DND-41 (cell line): ENCODE measurements around the gene STK11.

Experiments used
- ATAC-seq: fragments of 200-7000 bp; cut with Tn5 transposase; 3 replicates; pipeline ENCODE4 v1.9.1; 2021; ENCODE audit warnings: low read depth; ENCODE audit not compliant: insufficient read depth
- DNase-seq: peaks from one replicate; pipeline ENCODE4 v3.0.0-alpha.2; 2020
- H2AFZ ChIP-seq: 2 replicates; pipeline ENCODE4 v1.6.0; 2012; ENCODE audit warnings: low read depth, low read length
- H3K27ac ChIP-seq: 2 replicates; pipeline ENCODE4 v1.5.1; 2012; ENCODE audit warnings: low read length, inconsistent platforms
- H3K27me3 ChIP-seq: fragments of 200-600 bp; sonication (generic); 2 replicates; pipeline ENCODE4 v1.6.0; 2012; ENCODE audit warnings: low read length, mild to moderate bottlenecking, inconsistent platforms; ENCODE audit not compliant: insufficient read depth, poor library complexity
- H3K36me3 ChIP-seq: 2 replicates; pipeline ENCODE4 v1.5.1; 2012; ENCODE audit warnings: low read length, inconsistent platforms; ENCODE audit not compliant: insufficient read depth
- H3K4me1 ChIP-seq: 2 replicates; pipeline ENCODE4 v1.5.1; 2012; ENCODE audit warnings: mild to moderate bottlenecking, low read length; ENCODE audit not compliant: insufficient read depth
- H3K4me2 ChIP-seq: 2 replicates; pipeline ENCODE4 v1.6.0; 2012; ENCODE audit warnings: mild to moderate bottlenecking, moderate library complexity, low read length, inconsistent platforms; ENCODE audit not compliant: insufficient read depth
- H3K4me3 ChIP-seq, 2 experiments: fragments of 200-600 bp in 1 of 2; shearing (Covaris generic) in 1 of 2; 2 replicates each; pipeline ENCODE4 v1.5.1; 2012 to 2016; ENCODE audit warnings: inconsistent platforms in 2 of 2, low read length in 2 of 2, mild to moderate bottlenecking in 2 of 2, low read depth in 1 of 2, moderate library complexity in 1 of 2
- H3K79me2 ChIP-seq: 2 replicates; pipeline ENCODE4 v1.6.0; 2012; ENCODE audit warnings: low read length, inconsistent platforms; ENCODE audit not compliant: insufficient read depth
- H3K9ac ChIP-seq: 2 replicates; pipeline ENCODE4 v1.6.0; 2012; ENCODE audit warnings: low read depth, mild to moderate bottlenecking, inconsistent platforms, low read length, moderate library complexity
- H3K9me3 ChIP-seq: 2 replicates; pipeline ENCODE4 v1.5.1; 2012; ENCODE audit warnings: low read length, moderate library complexity, mild to moderate bottlenecking, inconsistent platforms; ENCODE audit not compliant: insufficient read depth, severe bottlenecking
- H4K20me1 ChIP-seq: 2 replicates; pipeline ENCODE4 v1.6.0; 2012; ENCODE audit warnings: low read length; ENCODE audit not compliant: insufficient read depth
- CTCF ChIP-seq: IDR thresholded peaks from 2 replicates; pipeline ENCODE4 v1.5.1; 2012; ENCODE audit warnings: borderline replicate concordance, low read length, moderate library complexity, mild to moderate bottlenecking; ENCODE audit not compliant: poor library complexity, severe bottlenecking; ENCODE audit errors: extremely low read depth
- EZH2 ChIP-seq: IDR thresholded peaks from 3 replicates; pipeline ENCODE4 v1.6.1; 2012; ENCODE audit warnings: borderline replicate concordance, low read depth, mild to moderate bottlenecking, moderate library complexity, low read length, inconsistent platforms; ENCODE audit not compliant: severe bottlenecking

The STK11 gene

GRCh38 chr19:1227304-1228054 lies 21.9 kb downstream of the STK11 start:
- Histone ChIP-seq H3K27me3 (no peaks in the 10 kb centered on the region), H4K20me1 (peaks cover 17% of the 10 kb centered on the region), H3K36me3 (peaks cover 50% of the 10 kb centered on the region)

GRCh38 chr19:1228161-1228957 lies 22.8 kb downstream of the STK11 start:
- H3K4me1 ChIP-seq, result no peaks in the 10 kb centered on the region
- TF ChIP-seq EZH2 (no peak), CTCF (no peak)
- peaks cover 41% of the 10 kb centered on the region for H3K36me3 ChIP-seq
- H3K79me2 ChIP-seq, result no peaks in the 10 kb centered on the region
- ATAC-seq (no peak), DNase-seq (no peak)
- no peak overlapping the region for H3K9ac ChIP-seq
- H3K27me3 ChIP-seq, result no peaks in the 10 kb centered on the region
- no peaks in the 10 kb centered on the region for H3K9me3 ChIP-seq
- H3K27ac ChIP-seq, result no peak overlapping the region
- peaks cover 17% of the 10 kb centered on the region for H4K20me1 ChIP-seq
- H3K4me3 ChIP-seq, result no peak overlapping the region
- no peak overlapping the region for H2AFZ ChIP-seq
- H3K4me2 ChIP-seq, result no peak overlapping the region

More at GRCh38 chr19:1227304-1228054, 21.9 kb downstream of the STK11 start:
- H2AFZ ChIP-seq, result no peak overlapping the region
- no peak overlapping the region for H3K4me2 ChIP-seq
- H3K9me3 ChIP-seq, result no peaks in the 10 kb centered on the region
- H3K27ac ChIP-seq, result no peak overlapping the region
- ATAC-seq, result no peak
- no peak for DNase-seq
- H3K79me2 ChIP-seq, result no peaks in the 10 kb centered on the region
- H3K4me3 ChIP-seq, result no peak overlapping the region
- no peak overlapping the region for H3K9ac ChIP-seq
- TF ChIP-seq CTCF (no peak), EZH2 (no peak)
- no peaks in the 10 kb centered on the region for H3K4me1 ChIP-seq

- H2AFZ ChIP-seq, result no peak overlapping the region
- no peak for ATAC-seq
- no peaks in the 10 kb centered on the region for H3K27me3 ChIP-seq
- H3K9me3 ChIP-seq, result no peaks in the 10 kb centered on the region
- H3K4me2 ChIP-seq, result no peak overlapping the region
- peaks cover 14% of the 10 kb centered on the region for H4K20me1 ChIP-seq
- H3K9ac ChIP-seq, result no peak overlapping the region
- no peaks in the 10 kb centered on the region for H3K4me1 ChIP-seq
- DNase-seq, result no peak
- no peak overlapping the region for H3K27ac ChIP-seq
- no peaks in the 10 kb centered on the region for H3K79me2 ChIP-seq
- no peak overlapping the region for H3K4me3 ChIP-seq
- TF ChIP-seq CTCF (no peak), EZH2 (no peak)
- H3K36me3 ChIP-seq, result peaks cover 33% of the 10 kb centered on the region
Observed at GRCh38 chr19:1229056-1229923, 23.7 kb downstream of the STK11 start.
